ENCODE results near the gene RPL13A. TPM values are rescaled to one million over a fixed set of nuclear protein-coding genes. Genes with fewer than 3 reads are reported as not detected.

The RPL13A gene
- total and polyA plus RNA-seq, 2 of the 13 experiments (the other 11 are each of a cell fraction or from before 2014, with no cell fraction given) = 2,601 to 3,407 TPM

DNA sequence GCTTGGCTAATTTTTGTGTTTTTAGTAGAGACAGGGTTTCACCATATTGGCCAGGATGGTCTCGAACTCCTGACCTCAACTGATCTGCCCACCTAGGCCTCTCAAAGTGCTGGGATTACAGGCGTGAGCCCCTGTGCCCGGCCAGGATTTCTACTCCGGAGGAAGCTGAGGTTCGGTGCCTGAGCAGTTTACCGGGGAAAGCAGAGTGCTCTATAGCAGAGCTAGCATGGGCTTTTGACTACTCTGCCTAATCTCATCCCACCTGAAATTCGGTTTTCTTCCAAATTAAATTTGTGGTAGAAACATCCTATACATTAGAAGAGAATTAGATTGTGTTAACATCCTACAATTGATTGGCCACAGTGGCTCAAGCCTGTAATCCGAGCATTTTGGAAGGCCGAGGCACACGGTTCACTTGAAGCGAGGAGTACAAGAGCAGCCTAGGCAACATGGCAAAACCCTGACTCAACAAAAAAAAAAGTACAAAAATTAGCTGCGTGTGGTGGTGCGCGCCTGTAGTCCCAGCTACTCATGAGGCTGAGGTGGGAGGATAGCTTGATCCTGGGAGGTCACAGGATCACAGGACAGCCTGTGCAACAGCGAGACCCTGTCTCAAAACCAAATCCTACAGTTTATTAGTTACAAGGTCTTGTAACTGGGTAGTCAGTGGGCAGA is 1.6 kb downstream of the RPL13A start (continued):
- TF ChIP-seq, protein P1, sequence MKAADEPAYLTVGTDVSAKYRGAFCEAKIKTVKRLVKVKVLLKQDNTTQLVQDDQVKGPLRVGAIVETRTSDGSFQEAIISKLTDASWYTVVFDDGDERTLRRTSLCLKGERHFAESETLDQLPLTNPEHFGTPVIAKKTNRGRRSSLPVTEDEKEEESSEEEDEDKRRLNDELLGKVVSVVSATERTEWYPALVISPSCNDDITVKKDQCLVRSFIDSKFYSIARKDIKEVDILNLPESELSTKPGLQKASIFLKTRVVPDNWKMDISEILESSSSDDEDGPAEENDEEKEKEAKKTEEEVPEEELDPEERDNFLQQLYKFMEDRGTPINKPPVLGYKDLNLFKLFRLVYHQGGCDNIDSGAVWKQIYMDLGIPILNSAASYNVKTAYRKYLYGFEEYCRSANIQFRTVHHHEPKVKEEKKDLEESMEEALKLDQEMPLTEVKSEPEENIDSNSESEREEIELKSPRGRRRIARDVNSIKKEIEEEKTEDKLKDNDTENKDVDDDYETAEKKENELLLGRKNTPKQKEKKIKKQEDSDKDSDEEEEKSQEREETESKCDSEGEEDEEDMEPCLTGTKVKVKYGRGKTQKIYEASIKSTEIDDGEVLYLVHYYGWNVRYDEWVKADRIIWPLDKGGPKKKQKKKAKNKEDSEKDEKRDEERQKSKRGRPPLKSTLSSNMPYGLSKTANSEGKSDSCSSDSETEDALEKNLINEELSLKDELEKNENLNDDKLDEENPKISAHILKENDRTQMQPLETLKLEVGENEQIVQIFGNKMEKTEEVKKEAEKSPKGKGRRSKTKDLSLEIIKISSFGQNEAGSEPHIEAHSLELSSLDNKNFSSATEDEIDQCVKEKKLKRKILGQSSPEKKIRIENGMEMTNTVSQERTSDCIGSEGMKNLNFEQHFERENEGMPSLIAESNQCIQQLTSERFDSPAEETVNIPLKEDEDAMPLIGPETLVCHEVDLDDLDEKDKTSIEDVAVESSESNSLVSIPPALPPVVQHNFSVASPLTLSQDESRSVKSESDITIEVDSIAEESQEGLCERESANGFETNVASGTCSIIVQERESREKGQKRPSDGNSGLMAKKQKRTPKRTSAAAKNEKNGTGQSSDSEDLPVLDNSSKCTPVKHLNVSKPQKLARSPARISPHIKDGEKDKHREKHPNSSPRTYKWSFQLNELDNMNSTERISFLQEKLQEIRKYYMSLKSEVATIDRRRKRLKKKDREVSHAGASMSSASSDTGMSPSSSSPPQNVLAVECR (CRISPR knock-in tag; IDR thresholded peaks at IDR 0.05; ENCODE audit: borderline replicate concordance) = no peak
- TF ChIP-seq, protein P2, sequence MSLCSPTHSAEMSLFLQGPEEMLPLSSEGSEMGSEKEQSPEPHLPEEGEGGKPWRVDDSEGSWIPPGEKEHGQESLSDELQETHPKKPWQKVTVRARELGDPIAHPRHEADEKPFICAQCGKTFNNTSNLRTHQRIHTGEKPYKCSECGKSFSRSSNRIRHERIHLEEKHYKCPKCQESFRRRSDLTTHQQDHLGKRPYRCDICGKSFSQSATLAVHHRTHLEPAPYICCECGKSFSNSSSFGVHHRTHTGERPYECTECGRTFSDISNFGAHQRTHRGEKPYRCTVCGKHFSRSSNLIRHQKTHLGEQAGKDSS (CRISPR knock-in tag; IDR thresholded peaks at IDR 0.05; ENCODE audit: borderline replicate concordance, low read depth) = 0 out of 2 replicates have a peak, but pooled peaks have one; percentile 20
- TF ChIP-seq NRL (CRISPR knock-in tag; IDR thresholded peaks at IDR 0.05; ENCODE audit: borderline replicate concordance) = no peak
- no peak for TF ChIP-seq ZNF3 (CRISPR knock-in tag; IDR thresholded peaks at IDR 0.05)
- no peak for TF ChIP-seq MYNN (CRISPR knock-in tag; IDR thresholded peaks at IDR 0.05; ENCODE audit: low read depth)
- TF ChIP-seq ZNF674 (CRISPR knock-in tag; IDR thresholded peaks at IDR 0.05; ENCODE audit: low read depth) = no peak
- TF ChIP-seq, protein P3, sequence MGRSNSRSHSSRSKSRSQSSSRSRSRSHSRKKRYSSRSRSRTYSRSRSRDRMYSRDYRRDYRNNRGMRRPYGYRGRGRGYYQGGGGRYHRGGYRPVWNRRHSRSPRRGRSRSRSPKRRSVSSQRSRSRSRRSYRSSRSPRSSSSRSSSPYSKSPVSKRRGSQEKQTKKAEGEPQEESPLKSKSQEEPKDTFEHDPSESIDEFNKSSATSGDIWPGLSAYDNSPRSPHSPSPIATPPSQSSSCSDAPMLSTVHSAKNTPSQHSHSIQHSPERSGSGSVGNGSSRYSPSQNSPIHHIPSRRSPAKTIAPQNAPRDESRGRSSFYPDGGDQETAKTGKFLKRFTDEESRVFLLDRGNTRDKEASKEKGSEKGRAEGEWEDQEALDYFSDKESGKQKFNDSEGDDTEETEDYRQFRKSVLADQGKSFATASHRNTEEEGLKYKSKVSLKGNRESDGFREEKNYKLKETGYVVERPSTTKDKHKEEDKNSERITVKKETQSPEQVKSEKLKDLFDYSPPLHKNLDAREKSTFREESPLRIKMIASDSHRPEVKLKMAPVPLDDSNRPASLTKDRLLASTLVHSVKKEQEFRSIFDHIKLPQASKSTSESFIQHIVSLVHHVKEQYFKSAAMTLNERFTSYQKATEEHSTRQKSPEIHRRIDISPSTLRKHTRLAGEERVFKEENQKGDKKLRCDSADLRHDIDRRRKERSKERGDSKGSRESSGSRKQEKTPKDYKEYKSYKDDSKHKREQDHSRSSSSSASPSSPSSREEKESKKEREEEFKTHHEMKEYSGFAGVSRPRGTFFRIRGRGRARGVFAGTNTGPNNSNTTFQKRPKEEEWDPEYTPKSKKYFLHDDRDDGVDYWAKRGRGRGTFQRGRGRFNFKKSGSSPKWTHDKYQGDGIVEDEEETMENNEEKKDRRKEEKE (IDR thresholded peaks at IDR 0.05) = no peak
- TF ChIP-seq HDAC6 (IDR thresholded peaks at IDR 0.05; ENCODE audit: low read depth, low read length) = 0 out of 2 replicates have a peak, but pooled peaks have one; percentile 32
- TF ChIP-seq, protein P4, sequence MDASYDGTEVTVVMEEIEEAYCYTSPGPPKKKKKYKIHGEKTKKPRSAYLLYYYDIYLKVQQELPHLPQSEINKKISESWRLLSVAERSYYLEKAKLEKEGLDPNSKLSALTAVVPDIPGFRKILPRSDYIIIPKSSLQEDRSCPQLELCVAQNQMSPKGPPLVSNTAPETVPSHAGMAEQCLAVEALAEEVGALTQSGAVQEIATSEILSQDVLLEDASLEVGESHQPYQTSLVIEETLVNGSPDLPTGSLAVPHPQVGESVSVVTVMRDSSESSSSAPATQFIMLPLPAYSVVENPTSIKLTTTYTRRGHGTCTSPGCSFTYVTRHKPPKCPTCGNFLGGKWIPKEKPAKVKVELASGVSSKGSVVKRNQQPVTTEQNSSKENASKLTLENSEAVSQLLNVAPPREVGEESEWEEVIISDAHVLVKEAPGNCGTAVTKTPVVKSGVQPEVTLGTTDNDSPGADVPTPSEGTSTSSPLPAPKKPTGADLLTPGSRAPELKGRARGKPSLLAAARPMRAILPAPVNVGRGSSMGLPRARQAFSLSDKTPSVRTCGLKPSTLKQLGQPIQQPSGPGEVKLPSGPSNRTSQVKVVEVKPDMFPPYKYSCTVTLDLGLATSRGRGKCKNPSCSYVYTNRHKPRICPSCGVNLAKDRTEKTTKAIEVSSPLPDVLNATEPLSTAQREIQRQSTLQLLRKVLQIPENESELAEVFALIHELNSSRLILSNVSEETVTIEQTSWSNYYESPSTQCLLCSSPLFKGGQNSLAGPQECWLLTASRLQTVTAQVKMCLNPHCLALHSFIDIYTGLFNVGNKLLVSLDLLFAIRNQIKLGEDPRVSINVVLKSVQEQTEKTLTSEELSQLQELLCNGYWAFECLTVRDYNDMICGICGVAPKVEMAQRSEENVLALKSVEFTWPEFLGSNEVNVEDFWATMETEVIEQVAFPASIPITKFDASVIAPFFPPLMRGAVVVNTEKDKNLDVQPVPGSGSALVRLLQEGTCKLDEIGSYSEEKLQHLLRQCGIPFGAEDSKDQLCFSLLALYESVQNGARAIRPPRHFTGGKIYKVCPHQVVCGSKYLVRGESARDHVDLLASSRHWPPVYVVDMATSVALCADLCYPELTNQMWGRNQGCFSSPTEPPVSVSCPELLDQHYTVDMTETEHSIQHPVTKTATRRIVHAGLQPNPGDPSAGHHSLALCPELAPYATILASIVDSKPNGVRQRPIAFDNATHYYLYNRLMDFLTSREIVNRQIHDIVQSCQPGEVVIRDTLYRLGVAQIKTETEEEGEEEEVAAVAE (CRISPR knock-in tag; IDR thresholded peaks at IDR 0.05; ENCODE audit: borderline replicate concordance) = no peak
- TF ChIP-seq FOXA3 (CRISPR knock-in tag; IDR thresholded peaks at IDR 0.05) = no peak
- TF ChIP-seq ZNF773 (CRISPR knock-in tag; IDR thresholded peaks at IDR 0.05; ENCODE audit: borderline replicate concordance) = no peak
- no peak for TF ChIP-seq ZNF598 (CRISPR knock-in tag; IDR thresholded peaks at IDR 0.05; ENCODE audit: borderline replicate concordance)
- TF ChIP-seq RFX3 (CRISPR knock-in tag; IDR thresholded peaks at IDR 0.05) = no peak
- TF ChIP-seq SOX5 (CRISPR knock-in tag; IDR thresholded peaks at IDR 0.05; ENCODE audit: borderline replicate concordance) = no peak
- TF ChIP-seq GABPB1 (CRISPR knock-in tag; IDR thresholded peaks at IDR 0.05) = no peak; the same call in 1 of the 2 replicates
- no peak for TF ChIP-seq ZNF790 (CRISPR knock-in tag; IDR thresholded peaks at IDR 0.05; ENCODE audit: borderline replicate concordance)

Data from HepG2 (cell line).